ENCODE measurements around the gene LRIG1. TPM values are rescaled to one million over a fixed set of nuclear protein-coding genes. Genes with fewer than 3 reads are reported as not detected.
A peak's percentile ranks its signal among the peaks of the same experiment; 100 is the strongest.

LRIG1 gene
- total RNA-seq, 4 donors from 2014 or later: 44.2 to 96.2 (median 57.6) TPM

DNA sequence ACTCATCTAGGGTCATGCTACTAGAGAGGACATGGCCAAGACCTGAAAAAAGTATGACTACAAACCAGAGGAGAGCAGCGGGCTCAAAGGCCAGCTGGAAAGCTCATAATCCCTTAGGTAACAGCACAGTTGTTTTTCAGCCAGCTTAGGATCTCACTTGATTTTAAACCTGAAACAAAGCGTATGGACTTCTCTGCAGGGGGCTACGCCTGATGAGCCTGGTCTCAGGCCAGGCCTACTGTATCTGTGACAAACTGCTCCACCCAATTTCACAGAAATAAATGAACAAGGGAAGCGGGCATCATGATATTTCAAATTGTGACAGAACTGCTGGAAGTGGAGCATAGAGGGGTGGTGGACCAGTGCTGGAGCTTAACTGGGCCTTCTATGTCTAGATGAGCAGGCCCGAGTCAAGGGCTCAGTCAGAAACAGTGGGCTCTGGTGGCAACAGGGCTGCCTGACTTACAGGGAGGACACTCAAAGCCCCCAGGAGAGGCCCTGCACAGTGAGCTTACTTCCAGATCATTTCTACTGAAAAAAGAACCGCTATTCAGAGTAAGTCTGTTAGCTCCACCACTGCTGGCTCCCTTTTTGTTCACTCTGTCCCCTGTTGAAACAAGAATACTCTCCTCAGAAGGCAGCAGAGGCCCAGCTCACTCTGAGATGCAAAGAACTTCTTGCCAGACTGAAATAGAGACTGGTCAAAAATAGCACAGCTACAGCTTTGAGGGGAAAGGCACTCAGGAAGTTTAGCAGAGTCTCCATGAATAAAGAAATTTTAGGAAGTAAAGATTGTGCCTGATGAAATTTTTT, 47.0 kb downstream of the LRIG1 start:
- no peak for ATAC-seq (ENCODE audit: low FRiP score)
- TF ChIP-seq, protein P1, sequence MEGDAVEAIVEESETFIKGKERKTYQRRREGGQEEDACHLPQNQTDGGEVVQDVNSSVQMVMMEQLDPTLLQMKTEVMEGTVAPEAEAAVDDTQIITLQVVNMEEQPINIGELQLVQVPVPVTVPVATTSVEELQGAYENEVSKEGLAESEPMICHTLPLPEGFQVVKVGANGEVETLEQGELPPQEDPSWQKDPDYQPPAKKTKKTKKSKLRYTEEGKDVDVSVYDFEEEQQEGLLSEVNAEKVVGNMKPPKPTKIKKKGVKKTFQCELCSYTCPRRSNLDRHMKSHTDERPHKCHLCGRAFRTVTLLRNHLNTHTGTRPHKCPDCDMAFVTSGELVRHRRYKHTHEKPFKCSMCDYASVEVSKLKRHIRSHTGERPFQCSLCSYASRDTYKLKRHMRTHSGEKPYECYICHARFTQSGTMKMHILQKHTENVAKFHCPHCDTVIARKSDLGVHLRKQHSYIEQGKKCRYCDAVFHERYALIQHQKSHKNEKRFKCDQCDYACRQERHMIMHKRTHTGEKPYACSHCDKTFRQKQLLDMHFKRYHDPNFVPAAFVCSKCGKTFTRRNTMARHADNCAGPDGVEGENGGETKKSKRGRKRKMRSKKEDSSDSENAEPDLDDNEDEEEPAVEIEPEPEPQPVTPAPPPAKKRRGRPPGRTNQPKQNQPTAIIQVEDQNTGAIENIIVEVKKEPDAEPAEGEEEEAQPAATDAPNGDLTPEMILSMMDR (IDR thresholded peaks at IDR 0.05): no peak
- DNase-seq (ENCODE audit: low spot score): no peak

- TF ChIP-seq, protein P1 (IDR thresholded peaks at IDR 0.05): no peak
- no peak for ATAC-seq (ENCODE audit: low FRiP score)
- DNase-seq (ENCODE audit: low spot score): no peak
These were observed 48.4 kb downstream of the LRIG1 start for GRCh38 chr3:66452303-66453011.

GRCh38 chr3:66451766-66452165, 49.1 kb downstream of the LRIG1 start:
- no peak for ATAC-seq (ENCODE audit: low FRiP score)
- DNase-seq (ENCODE audit: low spot score): no peak
- TF ChIP-seq, protein P1 (IDR thresholded peaks at IDR 0.05): no peak

- ATAC-seq (ENCODE audit: low FRiP score) (peak; percentile 64), DNase-seq (ENCODE audit: low spot score) (no peak)
- TF ChIP-seq, protein P1 (IDR thresholded peaks at IDR 0.05): no peak
These were observed 50.3 kb downstream of the LRIG1 start for GRCh38 chr3:66450390-66451022.

DNA sequence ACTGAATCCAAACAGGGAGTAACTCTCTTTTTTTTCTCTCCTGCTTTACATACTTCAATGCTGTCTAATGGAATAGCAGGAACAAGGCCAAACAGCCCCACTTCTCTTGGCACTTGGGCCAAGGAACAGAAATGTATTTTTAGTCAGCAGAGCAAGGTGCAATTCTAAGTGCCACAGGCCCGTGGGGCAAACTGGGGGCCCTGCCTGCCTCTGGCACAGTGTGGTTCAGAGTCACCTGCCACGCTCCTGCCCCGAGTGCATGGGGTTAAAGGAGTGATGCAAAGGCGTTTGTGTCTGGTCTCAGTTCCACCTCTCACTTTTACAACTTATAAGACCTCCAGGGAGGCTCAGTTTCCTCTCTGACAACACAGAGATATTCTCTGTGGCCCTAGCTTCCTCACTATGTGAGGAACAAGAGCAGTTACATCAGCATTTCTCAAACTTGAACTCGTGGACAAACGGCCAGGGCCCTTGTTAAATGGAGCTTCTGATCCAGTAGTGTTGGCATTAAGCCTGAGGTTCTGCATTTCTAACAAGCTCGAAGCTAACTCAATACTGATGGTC, 51.3 kb downstream of the LRIG1 start:
- TF ChIP-seq, protein P1 (IDR thresholded peaks at IDR 0.05): no peak
- ATAC-seq (ENCODE audit: low FRiP score): peak; percentile 34
- DNase-seq (ENCODE audit: low spot score): no peak

- DNase-seq (ENCODE audit: low spot score) (no peak), ATAC-seq (ENCODE audit: low FRiP score) (no peak)
- TF ChIP-seq, protein P1 (IDR thresholded peaks at IDR 0.05): no peak
These were observed 56.6 kb downstream of the LRIG1 start for GRCh38 chr3:66444146-66444644.

All from omental fat pad (tissue), 4 donors.